AG09309 (cell line): Measurements from ENCODE around the gene SHISAL1.

Experiments
- DNase-seq: peaks from one replicate; pipeline ENCODE4 v3.0.0-alpha.2; 2010; ENCODE audit warnings: low read depth
- H3K4me3 ChIP-seq: 2 replicates; pipeline ENCODE4 v1.5.1; 2011; ENCODE audit warnings: mild to moderate bottlenecking, low read depth, low read length, moderate library complexity; ENCODE audit not compliant: control insufficient read depth
- TF ChIP-seq, protein P1 (sequence below): IDR thresholded peaks from 2 replicates; pipeline ENCODE4 v1.5.1; 2011; ENCODE audit warnings: mild to moderate bottlenecking, low read depth, low read length, inconsistent platforms; ENCODE audit not compliant: insufficient read depth, control insufficient read depth; ENCODE audit errors: missing control alignments

SHISAL1 gene

DNA sequence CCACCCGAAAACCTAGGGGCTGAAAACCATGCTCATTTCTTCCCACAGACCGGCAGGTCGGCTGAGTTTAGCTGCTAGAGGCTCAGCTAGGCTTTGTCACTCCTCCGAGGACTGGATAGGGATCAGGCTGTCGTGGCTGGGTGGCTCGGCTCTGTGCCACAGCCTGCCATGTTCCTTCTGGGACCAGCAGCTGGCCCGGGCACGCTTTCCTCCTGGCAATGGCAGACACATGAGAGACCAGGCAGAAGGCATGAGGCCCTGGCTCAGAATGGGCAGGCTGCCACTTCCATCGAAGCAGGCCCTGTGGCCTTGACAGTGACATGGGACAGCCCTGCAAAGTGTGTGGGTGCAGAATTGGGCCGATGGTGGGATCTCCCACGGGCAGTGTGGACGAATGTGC, 111.1 kb downstream of the SHISAL1 start:
- DNase-seq: no peak
- TF ChIP-seq, protein P1, sequence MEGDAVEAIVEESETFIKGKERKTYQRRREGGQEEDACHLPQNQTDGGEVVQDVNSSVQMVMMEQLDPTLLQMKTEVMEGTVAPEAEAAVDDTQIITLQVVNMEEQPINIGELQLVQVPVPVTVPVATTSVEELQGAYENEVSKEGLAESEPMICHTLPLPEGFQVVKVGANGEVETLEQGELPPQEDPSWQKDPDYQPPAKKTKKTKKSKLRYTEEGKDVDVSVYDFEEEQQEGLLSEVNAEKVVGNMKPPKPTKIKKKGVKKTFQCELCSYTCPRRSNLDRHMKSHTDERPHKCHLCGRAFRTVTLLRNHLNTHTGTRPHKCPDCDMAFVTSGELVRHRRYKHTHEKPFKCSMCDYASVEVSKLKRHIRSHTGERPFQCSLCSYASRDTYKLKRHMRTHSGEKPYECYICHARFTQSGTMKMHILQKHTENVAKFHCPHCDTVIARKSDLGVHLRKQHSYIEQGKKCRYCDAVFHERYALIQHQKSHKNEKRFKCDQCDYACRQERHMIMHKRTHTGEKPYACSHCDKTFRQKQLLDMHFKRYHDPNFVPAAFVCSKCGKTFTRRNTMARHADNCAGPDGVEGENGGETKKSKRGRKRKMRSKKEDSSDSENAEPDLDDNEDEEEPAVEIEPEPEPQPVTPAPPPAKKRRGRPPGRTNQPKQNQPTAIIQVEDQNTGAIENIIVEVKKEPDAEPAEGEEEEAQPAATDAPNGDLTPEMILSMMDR: no peak
- H3K4me3 ChIP-seq: no peak overlapping the region

- TF ChIP-seq, protein P1: no peak
- no peak for DNase-seq
- H3K4me3 ChIP-seq: no peak overlapping the region
These were observed 111.7 kb downstream of the SHISAL1 start for GRCh38 chr22:44200855-44201550.

- no peak for DNase-seq
- H3K4me3 ChIP-seq: no peak overlapping the region
- TF ChIP-seq, protein P1: no peak
These were observed 112.3 kb downstream of the SHISAL1 start for GRCh38 chr22:44200451-44200850.

- no peak for DNase-seq
- no peak overlapping the region for H3K4me3 ChIP-seq
- TF ChIP-seq, protein P1: no peak
These were observed 112.9 kb downstream of the SHISAL1 start for GRCh38 chr22:44199866-44200265.

- H3K4me3 ChIP-seq: no peak overlapping the region
- TF ChIP-seq, protein P1: no peak
- DNase-seq: no peak
These were observed 113.6 kb downstream of the SHISAL1 start for GRCh38 chr22:44199164-44199563.

- no peak overlapping the region for H3K4me3 ChIP-seq
- no peak for DNase-seq
- TF ChIP-seq, protein P1: no peak
These were observed 115.5 kb downstream of the SHISAL1 start for GRCh38 chr22:44197271-44197670.
